Panc1 (cell line): ENCODE data around the gene ZNF256. TPM values are rescaled to one million over a fixed set of nuclear protein-coding genes. Genes with fewer than 3 reads are reported as not detected.
A peak's percentile ranks its signal among the peaks of the same experiment; 100 is the strongest.

ENCODE experiments used
- ATAC-seq: fragments of 200-7000 bp; cut with Tn5 transposase; 2 replicates; pipeline ENCODE4 v1.9.1; 2020; ENCODE audit warnings: mild to moderate bottlenecking, moderate library complexity
- Bru-seq: library from RNA; stranded (reverse); fragments of 400-500 nt; gene quantifications from one replicate; lab custom pipeline; 2021; lab: Mats Ljungman, UMichigan
- BruChase-seq, 2 experiments: library from RNA; stranded (reverse); fragments of 400-500 nt; gene quantifications; one replicate each; lab custom pipeline; 2021; lab: Mats Ljungman, UMichigan
- BruUV-seq: library from RNA; stranded (reverse); fragments of 400-500 nt; replicated peaks from 2 replicates; lab custom pipeline; 2021; lab: Mats Ljungman, UMichigan
- CTCF ChIA-PET: fragments of 300-600 bp; sonication (Branson Sonifier 250); formaldehyde crosslinking; loops from one replicate; lab custom pipeline; 2022; ENCODE audit warnings: antibody characterized with exemption; lab: Charles Lee
- POLR2A ChIA-PET: fragments of 300-600 bp; sonication (Branson Sonifier 250); formaldehyde crosslinking; loops from one replicate; lab custom pipeline; 2022; ENCODE audit warnings: antibody characterized with exemption; lab: Charles Lee
- DNase-seq: peaks from one replicate; pipeline ENCODE4 v3.0.0-alpha.2; 2010; ENCODE audit warnings: low read depth, low spot score
- H3K27ac ChIP-seq: 2 replicates; pipeline ENCODE4 v1.5.1; 2011; ENCODE audit warnings: mild to moderate bottlenecking, low read length, inconsistent platforms
- H3K27me3 ChIP-seq: fragments of 200-500 bp; sonication (Bioruptor generic); 2 replicates; pipeline ENCODE4 v1.6.0; 2014; ENCODE audit warnings: low read length, inconsistent platforms; ENCODE audit not compliant: control insufficient read depth, insufficient read depth
- H3K36me3 ChIP-seq: fragments of 200-500 bp; sonication (Bioruptor generic); 2 replicates; pipeline ENCODE4 v1.5.1; 2014; ENCODE audit warnings: inconsistent platforms, mild to moderate bottlenecking, low read length, moderate library complexity; ENCODE audit not compliant: control insufficient read depth, insufficient read depth
- H3K4me1 ChIP-seq: 2 replicates; pipeline ENCODE4 v1.5.1; 2011; ENCODE audit warnings: inconsistent platforms, mild to moderate bottlenecking, low read length, moderate library complexity; ENCODE audit not compliant: control insufficient read depth, insufficient read depth
- H3K4me3 ChIP-seq, 2 experiments: 2 replicates each; pipeline ENCODE4 v1.5.1; 2011 to 2012; ENCODE audit warnings: low read depth in 2 of 2, low read length in 2 of 2, mild to moderate bottlenecking in 2 of 2, inconsistent platforms in 1 of 2, moderate library complexity in 1 of 2
- H3K9me3 ChIP-seq: fragments of 200-500 bp; sonication (Bioruptor generic); 2 replicates; pipeline ENCODE4 v1.5.1; 2014; ENCODE audit warnings: low read depth, mild to moderate bottlenecking, inconsistent platforms, low read length, moderate library complexity; ENCODE audit not compliant: control insufficient read depth, insufficient read depth
- CTCF ChIP-seq: fragments of 450-650 bp; IDR thresholded peaks from 2 replicates; pipeline ENCODE4 v1.5.1; 2017; ENCODE audit warnings: mild to moderate bottlenecking
- POLR2AphosphoS5 ChIP-seq: IDR thresholded peaks from 2 replicates; pipeline ENCODE4 v1.6.1; 2012; ENCODE audit warnings: mild to moderate bottlenecking, low read depth, low read length, moderate library complexity
- REST ChIP-seq, 2 experiments: IDR thresholded peaks; 2 replicates each; pipeline ENCODE4 v1.6.1; 2011 to 2012; ENCODE audit warnings: low read depth in 2 of 2, control low read depth in 1 of 2, low read length in 1 of 2, mild to moderate bottlenecking in 1 of 2, moderate library complexity in 1 of 2; ENCODE audit not compliant: insufficient read depth in 1 of 2
- SIN3A ChIP-seq: IDR thresholded peaks from 2 replicates; pipeline ENCODE4 v1.6.1; 2012; ENCODE audit warnings: low read depth, mild to moderate bottlenecking, low read length, moderate library complexity, borderline replicate concordance; ENCODE audit not compliant: insufficient read depth
- TCF7L2 ChIP-seq: IDR thresholded peaks from 2 replicates; pipeline ENCODE4 v1.6.1; 2011; ENCODE audit warnings: mild to moderate bottlenecking, low read depth, low read length, inconsistent platforms
- in situ Hi-C: cut with HindIII; loops from 2 replicates; pipeline ENCODE4 v1.10.0; 2016; ENCODE audit warnings: low sequenced_read_pairs, low pct_unique_long_range_greater_than_20kb
- intact Hi-C: fragments of 100-400 bp; cut with micrococcal nuclease; formaldehyde crosslinking; loops from one replicate; pipeline ENCODE4 v1.10.0; 2022; ENCODE audit not compliant: unreplicated experiment
- long read RNA-seq: library from polyadenylated mRNA; unstranded; transcript quantifications from one replicate; pipeline ENCODE4 v2.0.0, GENCODE V29; 2021; ENCODE audit not compliant: unreplicated experiment
- polyA plus RNA-seq: library from polyadenylated mRNA; unstranded; fragments of >200 nt; gene quantifications from one replicate; pipeline ENCODE4 v1.2.1, GENCODE V29; 2012; ENCODE audit warnings: missing spikeins; ENCODE audit not compliant: insufficient read length
- total RNA-seq: library from RNA; stranded (reverse); gene quantifications from one replicate; pipeline ENCODE4 v1.2.1, GENCODE V29; 2021; ENCODE audit not compliant: unreplicated experiment

Gene ZNF256
- 10.1 TPM for total RNA-seq
- 3.6 TPM for polyA plus RNA-seq
- percentile 85 among the genes with signal in this experiment for Bru-seq, nascent RNA
- BruChase-seq, experiment 1, labeled RNA remaining after a 2-hour chase: percentile 80 among the genes with signal in this experiment
- percentile 57 among the genes with signal in this experiment for BruChase-seq, experiment 2, labeled RNA remaining after a 6-hour chase
- long read RNA-seq, transcript ZNF256-201 (3 exons, 2,172 nt): major isoform, 23 of 30 reads
- long read RNA-seq, transcript ZNF256-202 (2 exons, 1,958 nt): minor isoform, 7 of 30 reads
- long read RNA-seq, partial matches to known transcripts: 0 of 30 reads
- long read RNA-seq, other reads (novel, unspliced or antisense): 0 of 30 reads

GRCh38 chr19:57947419-57948134 is at the start of gene ZNF256:
ZNF256 (minus strand) TSS chr19:57947706; CDS start chr19:57947474, 232 bp downstream.
- in situ Hi-C loops (no loop called here), intact Hi-C loops (no loop called here)
- no peaks in the 10 kb centered on the region for H3K36me3 ChIP-seq
- H3K9me3 ChIP-seq: peaks cover 45% of the 10 kb centered on the region
- H3K4me3 ChIP-seq: peak within 1 kb of the TSS; percentile 88 to 90
- TF ChIP-seq TCF7L2 (no peak; the same call in 1 of the 2 replicates), REST (IDR thresholded peaks at IDR 0.05; ENCODE audit: insufficient read depth in 1 of 2, low read depth in 2 of 2, low read length in 1 of 2) (no peak), CTCF (peak; percentile 88), SIN3A (peak; percentile 66; the same call in 1 of the 2 replicates), POLR2AphosphoS5 (peak; percentile 76)
- ChIA-PET POLR2A (no interaction called here), CTCF (interaction anchor here (0.6 kb wide), 1 partner anchor 32 kb away, joined by 3 read pairs; no protein-coding TSS in a partner anchor)
- no peaks in the 10 kb centered on the region for H3K27me3 ChIP-seq
- peak within 1 kb of the TSS; percentile 78 for H3K27ac ChIP-seq
- ATAC-seq (peak; percentile 99), DNase-seq (peak; percentile 84)
- BruUV-seq: no TSS peak
- no peaks in the 10 kb centered on the region for H3K4me1 ChIP-seq

- DNase-seq (no peak), ATAC-seq (no peak)
- POLR2A ChIA-PET: no interaction called here
- intact Hi-C loops: no loop called here
- no TSS peak for BruUV-seq
- Histone ChIP-seq H3K4me3 (no peak overlapping the region), H3K27ac (no peak overlapping the region), H3K4me1 (no peaks in the 10 kb centered on the region), H3K27me3 (no peaks in the 10 kb centered on the region), H3K9me3 (peaks cover 47% of the 10 kb centered on the region), H3K36me3 (peaks cover 2% of the 10 kb centered on the region; the same call in 1 of the 2 replicates)
- TF ChIP-seq REST (IDR thresholded peaks at IDR 0.05; ENCODE audit: insufficient read depth in 1 of 2, low read depth in 2 of 2, low read length in 1 of 2) (no peak), POLR2AphosphoS5 (no peak), SIN3A (no peak)
- in situ Hi-C loops: no loop called here
- CTCF ChIA-PET: no interaction called here
Measured at GRCh38 chr19:57992841-57993240, 45.3 kb upstream of the ZNF256 start.
